Measurements from ENCODE around the gene NOTUM.

DNA sequence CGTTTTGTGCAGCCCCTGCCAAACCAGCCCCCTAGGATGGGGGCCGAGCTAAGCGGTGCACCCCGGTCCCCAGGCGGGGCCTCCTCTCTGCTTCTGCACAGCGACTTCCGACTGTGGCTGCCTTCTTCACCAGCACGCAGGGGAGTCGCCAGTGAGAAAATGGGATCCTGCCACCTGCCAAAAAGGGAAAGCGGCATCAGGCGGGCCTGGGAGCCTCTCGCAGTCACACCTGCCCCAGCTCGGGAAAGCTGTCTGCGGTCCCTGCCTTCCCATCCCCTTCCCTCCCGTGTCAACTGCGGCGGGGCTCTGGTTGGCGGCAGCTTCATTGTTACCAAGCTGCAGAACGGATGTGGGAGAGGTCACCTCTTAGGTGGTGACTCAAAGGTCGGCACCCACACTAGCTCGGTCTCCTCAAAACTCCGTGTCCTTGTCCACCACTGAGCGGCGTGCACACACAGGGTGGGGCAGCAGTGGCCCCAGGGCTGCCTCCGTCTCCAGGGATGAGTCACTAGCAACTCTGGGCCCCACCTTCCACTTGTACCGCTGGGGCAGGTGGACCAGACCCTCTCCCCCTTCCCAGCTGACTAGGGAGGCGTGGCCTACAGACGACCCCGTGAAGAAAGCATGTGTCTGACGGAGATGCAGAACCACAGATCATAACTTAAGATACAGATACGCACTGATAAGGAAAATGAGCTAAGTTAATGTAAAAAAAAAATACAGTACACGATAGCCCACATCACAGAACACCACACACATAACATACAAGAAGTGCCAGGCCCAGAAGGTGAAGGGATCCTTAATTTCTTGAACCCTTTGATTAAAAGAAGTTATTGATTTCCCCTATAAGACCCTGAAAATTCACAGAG, 48.3 kb downstream of the NOTUM start:
- TF ChIP-seq, protein P1, sequence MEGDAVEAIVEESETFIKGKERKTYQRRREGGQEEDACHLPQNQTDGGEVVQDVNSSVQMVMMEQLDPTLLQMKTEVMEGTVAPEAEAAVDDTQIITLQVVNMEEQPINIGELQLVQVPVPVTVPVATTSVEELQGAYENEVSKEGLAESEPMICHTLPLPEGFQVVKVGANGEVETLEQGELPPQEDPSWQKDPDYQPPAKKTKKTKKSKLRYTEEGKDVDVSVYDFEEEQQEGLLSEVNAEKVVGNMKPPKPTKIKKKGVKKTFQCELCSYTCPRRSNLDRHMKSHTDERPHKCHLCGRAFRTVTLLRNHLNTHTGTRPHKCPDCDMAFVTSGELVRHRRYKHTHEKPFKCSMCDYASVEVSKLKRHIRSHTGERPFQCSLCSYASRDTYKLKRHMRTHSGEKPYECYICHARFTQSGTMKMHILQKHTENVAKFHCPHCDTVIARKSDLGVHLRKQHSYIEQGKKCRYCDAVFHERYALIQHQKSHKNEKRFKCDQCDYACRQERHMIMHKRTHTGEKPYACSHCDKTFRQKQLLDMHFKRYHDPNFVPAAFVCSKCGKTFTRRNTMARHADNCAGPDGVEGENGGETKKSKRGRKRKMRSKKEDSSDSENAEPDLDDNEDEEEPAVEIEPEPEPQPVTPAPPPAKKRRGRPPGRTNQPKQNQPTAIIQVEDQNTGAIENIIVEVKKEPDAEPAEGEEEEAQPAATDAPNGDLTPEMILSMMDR (conservative IDR thresholded peaks at IDR 0.05; ENCODE audit: low read depth, low read length): no peak
- no peak for TF ChIP-seq EZH2 (IDR thresholded peaks at IDR 0.05; ENCODE audit: borderline replicate concordance, low read depth, low read length, poor library complexity, severe bottlenecking)

Data from A673 (cell line).